ENCODE measurements around the gene SFMBT1. TPM values are rescaled to one million over a fixed set of nuclear protein-coding genes. Genes with fewer than 3 reads are reported as not detected.

SFMBT1 gene
- total and polyA plus RNA-seq, 2 experiments from 2014 or later: 5.3 to 24.0 TPM

GRCh38 chr3:53067567-53067966 lies 21.7 kb upstream of the SFMBT1 start:
- Histone ChIP-seq H3K27ac (ENCODE audit: low read depth) (no peak overlapping the region), H3K4me3 (no peak overlapping the region)
- no peaks in the 10 kb centered on the region for H3K36me3 Mint-ChIP-seq (ENCODE audit: low read depth)

More at GRCh38 chr3:53067567-53067966, 21.7 kb upstream of the SFMBT1 start:
- Histone ChIP-seq H3K27me3 (ENCODE audit: insufficient read depth) (no peaks in the 10 kb centered on the region), H2AFZ (no peak overlapping the region), H3K79me2 (replicated peaks; ENCODE audit: insufficient read depth) (no peaks in the 10 kb centered on the region), H4K20me1 (replicated peaks; ENCODE audit: insufficient read depth) (no peaks in the 10 kb centered on the region), H3K4me1 (ENCODE audit: insufficient read depth) (peaks cover 3% of the 10 kb centered on the region; the same call in 1 of the 2 replicates), H3K9me2 (ENCODE audit: insufficient read depth) (no peaks in the 10 kb centered on the region), H3K4me2 (no peak overlapping the region), H3K36me3 (ENCODE audit: insufficient read depth) (no peaks in the 10 kb centered on the region), H3F3A (replicated peaks; ENCODE audit: low read depth) (no peaks in the 10 kb centered on the region)
- Mint-ChIP-seq H3K27me3 (ENCODE audit: insufficient read depth, low read depth, poor library complexity) (peaks cover 5% of the 10 kb centered on the region), H3K4me3 (no peak overlapping the region), H3K9me3 (no peaks in the 10 kb centered on the region), H3K27ac (no peak overlapping the region), H3K4me1 (peaks cover 10% of the 10 kb centered on the region; the same call in 2 of the 3 replicates)
- no peak for DNase-seq (ENCODE audit: low spot score)
- no peak for ATAC-seq
- TF ChIP-seq, protein P1, sequence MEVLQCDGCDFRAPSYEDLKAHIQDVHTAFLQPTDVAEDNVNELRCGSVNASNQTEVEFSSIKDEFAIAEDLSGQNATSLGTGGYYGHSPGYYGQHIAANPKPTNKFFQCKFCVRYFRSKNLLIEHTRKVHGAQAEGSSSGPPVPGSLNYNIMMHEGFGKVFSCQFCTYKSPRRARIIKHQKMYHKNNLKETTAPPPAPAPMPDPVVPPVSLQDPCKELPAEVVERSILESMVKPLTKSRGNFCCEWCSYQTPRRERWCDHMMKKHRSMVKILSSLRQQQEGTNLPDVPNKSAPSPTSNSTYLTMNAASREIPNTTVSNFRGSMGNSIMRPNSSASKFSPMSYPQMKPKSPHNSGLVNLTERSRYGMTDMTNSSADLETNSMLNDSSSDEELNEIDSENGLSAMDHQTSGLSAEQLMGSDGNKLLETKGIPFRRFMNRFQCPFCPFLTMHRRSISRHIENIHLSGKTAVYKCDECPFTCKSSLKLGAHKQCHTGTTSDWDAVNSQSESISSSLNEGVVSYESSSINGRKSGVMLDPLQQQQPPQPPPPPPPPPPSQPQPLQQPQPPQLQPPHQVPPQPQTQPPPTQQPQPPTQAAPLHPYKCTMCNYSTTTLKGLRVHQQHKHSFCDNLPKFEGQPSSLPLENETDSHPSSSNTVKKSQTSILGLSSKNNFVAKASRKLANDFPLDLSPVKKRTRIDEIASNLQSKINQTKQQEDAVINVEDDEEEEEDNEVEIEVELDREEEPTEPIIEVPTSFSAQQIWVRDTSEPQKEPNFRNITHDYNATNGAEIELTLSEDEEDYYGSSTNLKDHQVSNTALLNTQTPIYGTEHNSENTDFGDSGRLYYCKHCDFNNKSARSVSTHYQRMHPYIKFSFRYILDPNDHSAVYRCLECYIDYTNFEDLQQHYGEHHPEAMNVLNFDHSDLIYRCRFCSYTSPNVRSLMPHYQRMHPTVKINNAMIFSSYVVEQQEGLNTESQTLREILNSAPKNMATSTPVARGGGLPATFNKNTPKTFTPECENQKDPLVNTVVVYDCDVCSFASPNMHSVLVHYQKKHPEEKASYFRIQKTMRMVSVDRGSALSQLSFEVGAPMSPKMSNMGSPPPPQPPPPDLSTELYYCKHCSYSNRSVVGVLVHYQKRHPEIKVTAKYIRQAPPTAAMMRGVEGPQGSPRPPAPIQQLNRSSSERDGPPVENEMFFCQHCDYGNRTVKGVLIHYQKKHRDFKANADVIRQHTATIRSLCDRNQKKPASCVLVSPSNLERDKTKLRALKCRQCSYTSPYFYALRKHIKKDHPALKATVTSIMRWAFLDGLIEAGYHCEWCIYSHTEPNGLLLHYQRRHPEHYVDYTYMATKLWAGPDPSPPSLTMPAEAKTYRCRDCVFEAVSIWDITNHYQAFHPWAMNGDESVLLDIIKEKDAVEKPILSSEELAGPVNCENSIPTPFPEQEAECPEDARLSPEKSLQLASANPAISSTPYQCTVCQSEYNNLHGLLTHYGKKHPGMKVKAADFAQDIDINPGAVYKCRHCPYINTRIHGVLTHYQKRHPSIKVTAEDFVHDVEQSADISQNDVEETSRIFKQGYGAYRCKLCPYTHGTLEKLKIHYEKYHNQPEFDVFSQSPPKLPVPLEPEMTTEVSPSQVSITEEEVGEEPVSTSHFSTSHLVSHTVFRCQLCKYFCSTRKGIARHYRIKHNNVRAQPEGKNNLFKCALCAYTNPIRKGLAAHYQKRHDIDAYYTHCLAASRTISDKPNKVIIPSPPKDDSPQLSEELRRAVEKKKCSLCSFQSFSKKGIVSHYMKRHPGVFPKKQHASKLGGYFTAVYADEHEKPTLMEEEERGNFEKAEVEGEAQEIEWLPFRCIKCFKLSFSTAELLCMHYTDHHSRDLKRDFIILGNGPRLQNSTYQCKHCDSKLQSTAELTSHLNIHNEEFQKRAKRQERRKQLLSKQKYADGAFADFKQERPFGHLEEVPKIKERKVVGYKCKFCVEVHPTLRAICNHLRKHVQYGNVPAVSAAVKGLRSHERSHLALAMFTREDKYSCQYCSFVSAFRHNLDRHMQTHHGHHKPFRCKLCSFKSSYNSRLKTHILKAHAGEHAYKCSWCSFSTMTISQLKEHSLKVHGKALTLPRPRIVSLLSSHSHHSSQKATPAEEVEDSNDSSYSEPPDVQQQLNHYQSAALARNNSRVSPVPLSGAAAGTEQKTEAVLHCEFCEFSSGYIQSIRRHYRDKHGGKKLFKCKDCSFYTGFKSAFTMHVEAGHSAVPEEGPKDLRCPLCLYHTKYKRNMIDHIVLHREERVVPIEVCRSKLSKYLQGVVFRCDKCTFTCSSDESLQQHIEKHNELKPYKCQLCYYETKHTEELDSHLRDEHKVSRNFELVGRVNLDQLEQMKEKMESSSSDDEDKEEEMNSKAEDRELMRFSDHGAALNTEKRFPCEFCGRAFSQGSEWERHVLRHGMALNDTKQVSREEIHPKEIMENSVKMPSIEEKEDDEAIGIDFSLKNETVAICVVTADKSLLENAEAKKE (CRISPR knock-in tag; IDR thresholded peaks at IDR 0.05): no peak
- no peak for TF ChIP-seq ZNF331 (CRISPR knock-in tag; IDR thresholded peaks at IDR 0.05; ENCODE audit: low read depth)
- TF ChIP-seq POLR2AphosphoS5 (IDR thresholded peaks at IDR 0.05; ENCODE audit: low read depth): no peak
- no peak for TF ChIP-seq JUNB (IDR thresholded peaks at IDR 0.05; ENCODE audit: unreplicated experiment)
- TF ChIP-seq, protein P2, sequence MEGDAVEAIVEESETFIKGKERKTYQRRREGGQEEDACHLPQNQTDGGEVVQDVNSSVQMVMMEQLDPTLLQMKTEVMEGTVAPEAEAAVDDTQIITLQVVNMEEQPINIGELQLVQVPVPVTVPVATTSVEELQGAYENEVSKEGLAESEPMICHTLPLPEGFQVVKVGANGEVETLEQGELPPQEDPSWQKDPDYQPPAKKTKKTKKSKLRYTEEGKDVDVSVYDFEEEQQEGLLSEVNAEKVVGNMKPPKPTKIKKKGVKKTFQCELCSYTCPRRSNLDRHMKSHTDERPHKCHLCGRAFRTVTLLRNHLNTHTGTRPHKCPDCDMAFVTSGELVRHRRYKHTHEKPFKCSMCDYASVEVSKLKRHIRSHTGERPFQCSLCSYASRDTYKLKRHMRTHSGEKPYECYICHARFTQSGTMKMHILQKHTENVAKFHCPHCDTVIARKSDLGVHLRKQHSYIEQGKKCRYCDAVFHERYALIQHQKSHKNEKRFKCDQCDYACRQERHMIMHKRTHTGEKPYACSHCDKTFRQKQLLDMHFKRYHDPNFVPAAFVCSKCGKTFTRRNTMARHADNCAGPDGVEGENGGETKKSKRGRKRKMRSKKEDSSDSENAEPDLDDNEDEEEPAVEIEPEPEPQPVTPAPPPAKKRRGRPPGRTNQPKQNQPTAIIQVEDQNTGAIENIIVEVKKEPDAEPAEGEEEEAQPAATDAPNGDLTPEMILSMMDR (conservative IDR thresholded peaks at IDR 0.05; ENCODE audit: low read depth in 2 of 2): no peak
- TF ChIP-seq, protein P3, sequence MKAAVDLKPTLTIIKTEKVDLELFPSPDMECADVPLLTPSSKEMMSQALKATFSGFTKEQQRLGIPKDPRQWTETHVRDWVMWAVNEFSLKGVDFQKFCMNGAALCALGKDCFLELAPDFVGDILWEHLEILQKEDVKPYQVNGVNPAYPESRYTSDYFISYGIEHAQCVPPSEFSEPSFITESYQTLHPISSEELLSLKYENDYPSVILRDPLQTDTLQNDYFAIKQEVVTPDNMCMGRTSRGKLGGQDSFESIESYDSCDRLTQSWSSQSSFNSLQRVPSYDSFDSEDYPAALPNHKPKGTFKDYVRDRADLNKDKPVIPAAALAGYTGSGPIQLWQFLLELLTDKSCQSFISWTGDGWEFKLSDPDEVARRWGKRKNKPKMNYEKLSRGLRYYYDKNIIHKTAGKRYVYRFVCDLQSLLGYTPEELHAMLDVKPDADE (IDR thresholded peaks at IDR 0.05): no peak
- no peak for TF ChIP-seq STAT1 (IDR thresholded peaks at IDR 0.05; ENCODE audit: unreplicated experiment)
- TF ChIP-seq, protein P4, sequence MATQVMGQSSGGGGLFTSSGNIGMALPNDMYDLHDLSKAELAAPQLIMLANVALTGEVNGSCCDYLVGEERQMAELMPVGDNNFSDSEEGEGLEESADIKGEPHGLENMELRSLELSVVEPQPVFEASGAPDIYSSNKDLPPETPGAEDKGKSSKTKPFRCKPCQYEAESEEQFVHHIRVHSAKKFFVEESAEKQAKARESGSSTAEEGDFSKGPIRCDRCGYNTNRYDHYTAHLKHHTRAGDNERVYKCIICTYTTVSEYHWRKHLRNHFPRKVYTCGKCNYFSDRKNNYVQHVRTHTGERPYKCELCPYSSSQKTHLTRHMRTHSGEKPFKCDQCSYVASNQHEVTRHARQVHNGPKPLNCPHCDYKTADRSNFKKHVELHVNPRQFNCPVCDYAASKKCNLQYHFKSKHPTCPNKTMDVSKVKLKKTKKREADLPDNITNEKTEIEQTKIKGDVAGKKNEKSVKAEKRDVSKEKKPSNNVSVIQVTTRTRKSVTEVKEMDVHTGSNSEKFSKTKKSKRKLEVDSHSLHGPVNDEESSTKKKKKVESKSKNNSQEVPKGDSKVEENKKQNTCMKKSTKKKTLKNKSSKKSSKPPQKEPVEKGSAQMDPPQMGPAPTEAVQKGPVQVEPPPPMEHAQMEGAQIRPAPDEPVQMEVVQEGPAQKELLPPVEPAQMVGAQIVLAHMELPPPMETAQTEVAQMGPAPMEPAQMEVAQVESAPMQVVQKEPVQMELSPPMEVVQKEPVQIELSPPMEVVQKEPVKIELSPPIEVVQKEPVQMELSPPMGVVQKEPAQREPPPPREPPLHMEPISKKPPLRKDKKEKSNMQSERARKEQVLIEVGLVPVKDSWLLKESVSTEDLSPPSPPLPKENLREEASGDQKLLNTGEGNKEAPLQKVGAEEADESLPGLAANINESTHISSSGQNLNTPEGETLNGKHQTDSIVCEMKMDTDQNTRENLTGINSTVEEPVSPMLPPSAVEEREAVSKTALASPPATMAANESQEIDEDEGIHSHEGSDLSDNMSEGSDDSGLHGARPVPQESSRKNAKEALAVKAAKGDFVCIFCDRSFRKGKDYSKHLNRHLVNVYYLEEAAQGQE (IDR thresholded peaks at IDR 0.05; ENCODE audit: unreplicated experiment): no peak
- no peak for TF ChIP-seq EZH2phosphoT487 (IDR thresholded peaks at IDR 0.05; ENCODE audit: unreplicated experiment)
- TF ChIP-seq EZH2 (IDR thresholded peaks at IDR 0.05; ENCODE audit: low read depth, unreplicated experiment): no peak

Measured in GM23338 (cell line).